ENCODE results near the gene STPG2. TPM values are rescaled to one million over a fixed set of nuclear protein-coding genes. Genes with fewer than 3 reads are reported as not detected.

STPG2 gene
- total and polyA plus RNA-seq, 4 donors: 0.05 to 0.67 (median 0.28) TPM; not detected in 1

DNA sequence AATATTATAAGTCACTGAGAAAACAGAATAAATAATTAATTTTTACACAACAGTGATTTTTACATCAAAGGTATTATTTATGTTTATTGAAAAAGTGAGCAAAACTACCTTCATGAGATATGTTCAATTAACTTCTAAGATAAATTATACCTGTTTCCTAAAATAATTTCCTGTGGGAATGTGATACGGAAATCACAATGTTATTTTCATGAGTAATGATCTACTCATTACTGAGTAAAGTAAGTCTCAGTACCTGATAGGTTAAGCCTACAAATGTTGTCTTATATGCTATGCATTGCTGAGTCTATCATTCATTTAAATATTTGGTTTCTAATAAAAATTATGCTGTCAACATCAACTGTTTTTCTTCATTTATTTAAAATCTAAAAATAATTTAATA lies 324.0 kb downstream of the STPG2 start:
- TF ChIP-seq, protein P1, sequence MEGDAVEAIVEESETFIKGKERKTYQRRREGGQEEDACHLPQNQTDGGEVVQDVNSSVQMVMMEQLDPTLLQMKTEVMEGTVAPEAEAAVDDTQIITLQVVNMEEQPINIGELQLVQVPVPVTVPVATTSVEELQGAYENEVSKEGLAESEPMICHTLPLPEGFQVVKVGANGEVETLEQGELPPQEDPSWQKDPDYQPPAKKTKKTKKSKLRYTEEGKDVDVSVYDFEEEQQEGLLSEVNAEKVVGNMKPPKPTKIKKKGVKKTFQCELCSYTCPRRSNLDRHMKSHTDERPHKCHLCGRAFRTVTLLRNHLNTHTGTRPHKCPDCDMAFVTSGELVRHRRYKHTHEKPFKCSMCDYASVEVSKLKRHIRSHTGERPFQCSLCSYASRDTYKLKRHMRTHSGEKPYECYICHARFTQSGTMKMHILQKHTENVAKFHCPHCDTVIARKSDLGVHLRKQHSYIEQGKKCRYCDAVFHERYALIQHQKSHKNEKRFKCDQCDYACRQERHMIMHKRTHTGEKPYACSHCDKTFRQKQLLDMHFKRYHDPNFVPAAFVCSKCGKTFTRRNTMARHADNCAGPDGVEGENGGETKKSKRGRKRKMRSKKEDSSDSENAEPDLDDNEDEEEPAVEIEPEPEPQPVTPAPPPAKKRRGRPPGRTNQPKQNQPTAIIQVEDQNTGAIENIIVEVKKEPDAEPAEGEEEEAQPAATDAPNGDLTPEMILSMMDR (IDR thresholded peaks at IDR 0.05; ENCODE audit: low read depth, low read length, missing input control): no peak
- TF ChIP-seq GABPA (IDR thresholded peaks at IDR 0.05 in 1 of 2, conservative IDR thresholded peaks at IDR 0.05 in 1 of 2): no peak
- Histone ChIP-seq H3K9me3 (ENCODE audit: control insufficient read depth in 4 of 4, low read length in 3 of 4) (peaks cover 0 to 3% (median under 1%) of the 10 kb centered on the region in 4 donors), H3K27me3 (ENCODE audit: control insufficient read depth in 4 of 4, insufficient read depth in 4 of 4, low read length in 3 of 4) (no peaks in the 10 kb centered on the region), H3K27ac (ENCODE audit: low read depth in 1 of 2, low read length in 2 of 2) (no peak overlapping the region), H3K4me1 (ENCODE audit: control insufficient read depth in 4 of 4, insufficient read depth in 4 of 4, low read length in 3 of 4) (no peaks in the 10 kb centered on the region), H3K9ac (ENCODE audit: low read depth in 1 of 2, low read length in 2 of 2) (no peak overlapping the region), H3K36me3 (ENCODE audit: control insufficient read depth in 4 of 4, insufficient read depth in 3 of 4, low read depth in 1 of 4, low read length in 3 of 4) (no peaks in the 10 kb centered on the region), H3K4me3 (ENCODE audit: low read depth in 1 of 3, low read length in 3 of 3) (no peak overlapping the region)
- DNase-seq (ENCODE audit: low spot score): no peak
- WGBS: 86% methylated on average over 1 of the region's 1 CpG

DNA sequence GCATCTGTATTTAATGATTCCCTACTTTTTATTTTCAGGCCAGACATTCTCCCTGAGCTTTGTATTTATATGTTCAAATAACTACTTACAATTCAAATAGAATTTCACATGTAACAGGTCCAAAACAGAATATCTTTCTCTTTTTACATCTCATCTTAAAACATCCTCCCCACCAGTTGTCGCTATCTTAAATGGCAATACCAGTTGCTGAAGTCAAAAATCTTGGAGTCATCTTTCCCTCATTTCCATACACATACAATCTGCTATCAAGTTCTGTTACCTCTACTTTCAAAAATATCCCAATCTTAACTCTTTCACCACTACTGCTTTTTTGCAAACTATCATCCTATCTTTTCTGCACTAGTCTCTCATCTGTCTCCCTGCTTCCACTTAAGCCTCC lies 330.5 kb downstream of the STPG2 start:
- Histone ChIP-seq H3K9ac (ENCODE audit: low read depth in 1 of 2, low read length in 2 of 2) (no peak overlapping the region), H3K27me3 (ENCODE audit: control insufficient read depth in 4 of 4, insufficient read depth in 4 of 4, low read length in 3 of 4) (no peaks in the 10 kb centered on the region), H3K36me3 (ENCODE audit: control insufficient read depth in 4 of 4, insufficient read depth in 3 of 4, low read depth in 1 of 4, low read length in 3 of 4) (no peaks in the 10 kb centered on the region), H3K4me3 (ENCODE audit: low read depth in 1 of 3, low read length in 3 of 3) (no peak overlapping the region), H3K27ac (ENCODE audit: low read depth in 1 of 2, low read length in 2 of 2) (no peak overlapping the region), H3K9me3 (ENCODE audit: control insufficient read depth in 4 of 4, low read length in 3 of 4) (peaks cover 0 to 1% (median 0%) of the 10 kb centered on the region in 4 donors), H3K4me1 (ENCODE audit: control insufficient read depth in 4 of 4, insufficient read depth in 4 of 4, low read length in 3 of 4) (no peaks in the 10 kb centered on the region)
- TF ChIP-seq YY1 (IDR thresholded peaks at IDR 0.05) (no peak), TAF1 (conservative IDR thresholded peaks at IDR 0.05) (no peak), GABPA (IDR thresholded peaks at IDR 0.05 in 1 of 2, conservative IDR thresholded peaks at IDR 0.05 in 1 of 2) (no peak), JUND (IDR thresholded peaks at IDR 0.05) (no peak), RXRA (IDR thresholded peaks at IDR 0.05) (no peak), HNF4A (conservative IDR thresholded peaks at IDR 0.05) (no peak), FOXA2 (IDR thresholded peaks at IDR 0.05) (no peak), SP1 (IDR thresholded peaks at IDR 0.05) (no peak), RAD21 (IDR thresholded peaks at IDR 0.05) (no peak), HNF4G (IDR thresholded peaks at IDR 0.05) (no peak), FOXA1 (IDR thresholded peaks at IDR 0.05) (no peak), EGR1 (IDR thresholded peaks at IDR 0.05; ENCODE audit: low read depth in 2 of 2) (no peak)
- TF ChIP-seq, protein P1 (IDR thresholded peaks at IDR 0.05; ENCODE audit: low read depth, low read length, missing input control): no peak
- TF ChIP-seq, protein P2, sequence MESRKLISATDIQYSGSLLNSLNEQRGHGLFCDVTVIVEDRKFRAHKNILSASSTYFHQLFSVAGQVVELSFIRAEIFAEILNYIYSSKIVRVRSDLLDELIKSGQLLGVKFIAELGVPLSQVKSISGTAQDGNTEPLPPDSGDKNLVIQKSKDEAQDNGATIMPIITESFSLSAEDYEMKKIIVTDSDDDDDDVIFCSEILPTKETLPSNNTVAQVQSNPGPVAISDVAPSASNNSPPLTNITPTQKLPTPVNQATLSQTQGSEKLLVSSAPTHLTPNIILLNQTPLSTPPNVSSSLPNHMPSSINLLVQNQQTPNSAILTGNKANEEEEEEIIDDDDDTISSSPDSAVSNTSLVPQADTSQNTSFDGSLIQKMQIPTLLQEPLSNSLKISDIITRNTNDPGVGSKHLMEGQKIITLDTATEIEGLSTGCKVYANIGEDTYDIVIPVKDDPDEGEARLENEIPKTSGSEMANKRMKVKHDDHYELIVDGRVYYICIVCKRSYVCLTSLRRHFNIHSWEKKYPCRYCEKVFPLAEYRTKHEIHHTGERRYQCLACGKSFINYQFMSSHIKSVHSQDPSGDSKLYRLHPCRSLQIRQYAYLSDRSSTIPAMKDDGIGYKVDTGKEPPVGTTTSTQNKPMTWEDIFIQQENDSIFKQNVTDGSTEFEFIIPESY (IDR thresholded peaks at IDR 0.05): no peak
- TF ChIP-seq, protein P3, sequence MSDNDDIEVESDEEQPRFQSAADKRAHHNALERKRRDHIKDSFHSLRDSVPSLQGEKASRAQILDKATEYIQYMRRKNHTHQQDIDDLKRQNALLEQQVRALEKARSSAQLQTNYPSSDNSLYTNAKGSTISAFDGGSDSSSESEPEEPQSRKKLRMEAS (IDR thresholded peaks at IDR 0.05): no peak
- TF ChIP-seq, protein P4, sequence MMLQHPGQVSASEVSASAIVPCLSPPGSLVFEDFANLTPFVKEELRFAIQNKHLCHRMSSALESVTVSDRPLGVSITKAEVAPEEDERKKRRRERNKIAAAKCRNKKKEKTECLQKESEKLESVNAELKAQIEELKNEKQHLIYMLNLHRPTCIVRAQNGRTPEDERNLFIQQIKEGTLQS (IDR thresholded peaks at IDR 0.05): no peak
- TF ChIP-seq, protein P5, sequence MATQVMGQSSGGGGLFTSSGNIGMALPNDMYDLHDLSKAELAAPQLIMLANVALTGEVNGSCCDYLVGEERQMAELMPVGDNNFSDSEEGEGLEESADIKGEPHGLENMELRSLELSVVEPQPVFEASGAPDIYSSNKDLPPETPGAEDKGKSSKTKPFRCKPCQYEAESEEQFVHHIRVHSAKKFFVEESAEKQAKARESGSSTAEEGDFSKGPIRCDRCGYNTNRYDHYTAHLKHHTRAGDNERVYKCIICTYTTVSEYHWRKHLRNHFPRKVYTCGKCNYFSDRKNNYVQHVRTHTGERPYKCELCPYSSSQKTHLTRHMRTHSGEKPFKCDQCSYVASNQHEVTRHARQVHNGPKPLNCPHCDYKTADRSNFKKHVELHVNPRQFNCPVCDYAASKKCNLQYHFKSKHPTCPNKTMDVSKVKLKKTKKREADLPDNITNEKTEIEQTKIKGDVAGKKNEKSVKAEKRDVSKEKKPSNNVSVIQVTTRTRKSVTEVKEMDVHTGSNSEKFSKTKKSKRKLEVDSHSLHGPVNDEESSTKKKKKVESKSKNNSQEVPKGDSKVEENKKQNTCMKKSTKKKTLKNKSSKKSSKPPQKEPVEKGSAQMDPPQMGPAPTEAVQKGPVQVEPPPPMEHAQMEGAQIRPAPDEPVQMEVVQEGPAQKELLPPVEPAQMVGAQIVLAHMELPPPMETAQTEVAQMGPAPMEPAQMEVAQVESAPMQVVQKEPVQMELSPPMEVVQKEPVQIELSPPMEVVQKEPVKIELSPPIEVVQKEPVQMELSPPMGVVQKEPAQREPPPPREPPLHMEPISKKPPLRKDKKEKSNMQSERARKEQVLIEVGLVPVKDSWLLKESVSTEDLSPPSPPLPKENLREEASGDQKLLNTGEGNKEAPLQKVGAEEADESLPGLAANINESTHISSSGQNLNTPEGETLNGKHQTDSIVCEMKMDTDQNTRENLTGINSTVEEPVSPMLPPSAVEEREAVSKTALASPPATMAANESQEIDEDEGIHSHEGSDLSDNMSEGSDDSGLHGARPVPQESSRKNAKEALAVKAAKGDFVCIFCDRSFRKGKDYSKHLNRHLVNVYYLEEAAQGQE (IDR thresholded peaks at IDR 0.05): no peak
- no peak for DNase-seq (ENCODE audit: low spot score)
- 100% methylated on average over 1 of the region's 1 CpG for WGBS

Data from liver (tissue), 9 donors.